Mesendoderm (in vitro differentiated cells): ENCODE measurements around the gene NCR3LG1.
A peak's percentile ranks its signal among the peaks of the same experiment; 100 is the strongest.

Experiments
- DNase-seq: peaks from one replicate; pipeline ENCODE4 v3.0.0; 2013
- H2AK5ac ChIP-seq: 2 replicates; pipeline ENCODE4 v1.6.1; 2013; ENCODE audit warnings: low read length, inconsistent platforms
- H2BK120ac ChIP-seq: 2 replicates; pipeline ENCODE4 v1.6.1; 2013; ENCODE audit warnings: low read depth, mild to moderate bottlenecking, low read length, moderate library complexity, mixed read lengths
- H2BK15ac ChIP-seq: replicated peaks from 2 replicates; pipeline ENCODE4 v1.6.1; 2013; ENCODE audit warnings: low read depth, mild to moderate bottlenecking, moderate library complexity
- H2BK5ac ChIP-seq: 2 replicates; pipeline ENCODE4 v1.6.1; 2013; ENCODE audit warnings: low read length, inconsistent platforms
- H3K18ac ChIP-seq: 2 replicates; pipeline ENCODE4 v1.6.1; 2013; ENCODE audit warnings: mild to moderate bottlenecking, low read length, mixed read lengths
- H3K23ac ChIP-seq: one replicate; pipeline ENCODE4 v1.6.1; 2013; ENCODE audit warnings: low read length
- H3K27ac ChIP-seq: 2 replicates; pipeline ENCODE4 v1.5.1; 2013; ENCODE audit warnings: low read depth, mild to moderate bottlenecking, inconsistent platforms, low read length, moderate library complexity
- H3K27me3 ChIP-seq: 2 replicates; pipeline ENCODE4 v1.6.1; 2013; ENCODE audit warnings: low read length, control low read depth, mild to moderate bottlenecking, inconsistent platforms; ENCODE audit not compliant: insufficient read depth, poor library complexity
- H3K36me3 ChIP-seq: 2 replicates; pipeline ENCODE4 v1.6.1; 2013; ENCODE audit warnings: low read length, inconsistent platforms; ENCODE audit not compliant: control insufficient read depth, insufficient read depth
- H3K4ac ChIP-seq: one replicate; pipeline ENCODE4 v1.6.1; 2013; ENCODE audit warnings: low read depth, mild to moderate bottlenecking, low read length, moderate library complexity
- H3K4me1 ChIP-seq: 2 replicates; pipeline ENCODE4 v1.6.1; 2013; ENCODE audit warnings: low read depth, low read length, inconsistent platforms; ENCODE audit not compliant: control insufficient read depth
- H3K4me2 ChIP-seq: 2 replicates; pipeline ENCODE4 v1.6.1; 2013; ENCODE audit warnings: low read length
- H3K4me3 ChIP-seq: 2 replicates; pipeline ENCODE4 v1.5.1; 2013; ENCODE audit warnings: mild to moderate bottlenecking, low read length
- H3K56ac ChIP-seq: one replicate; pipeline ENCODE4 v1.6.1; 2013; ENCODE audit warnings: low read length
- H3K79me1 ChIP-seq: 2 replicates; pipeline ENCODE4 v1.6.1; 2013; ENCODE audit warnings: low read length, inconsistent platforms
- H3K79me2 ChIP-seq: 2 replicates; pipeline ENCODE4 v1.6.1; 2013; ENCODE audit warnings: mild to moderate bottlenecking, low read length; ENCODE audit not compliant: control insufficient read depth, insufficient read depth
- H3K9ac ChIP-seq: 2 replicates; pipeline ENCODE4 v1.6.1; 2013; ENCODE audit warnings: low read length, inconsistent platforms
- H4K5ac ChIP-seq: one replicate; pipeline ENCODE4 v1.6.1; 2013; ENCODE audit warnings: low read length
- H4K8ac ChIP-seq: one replicate; pipeline ENCODE4 v1.6.1; 2013; ENCODE audit warnings: low read depth, mild to moderate bottlenecking, control low read depth, low read length, moderate library complexity
- WGBS: extraction: QIAGEN DNeasy Blood & Tissue Kit; methylation state at CpG from one replicate; pipeline ENCODE4 v1.1.7; 2013; ENCODE audit warnings: low lambda C conversion rate, missing lambda C conversion rate; ENCODE audit not compliant: insufficient coverage; ENCODE audit errors: extremely low coverage; 5-methylcytosine and 5-hydroxymethylcytosine counted together

The NCR3LG1 gene

DNA sequence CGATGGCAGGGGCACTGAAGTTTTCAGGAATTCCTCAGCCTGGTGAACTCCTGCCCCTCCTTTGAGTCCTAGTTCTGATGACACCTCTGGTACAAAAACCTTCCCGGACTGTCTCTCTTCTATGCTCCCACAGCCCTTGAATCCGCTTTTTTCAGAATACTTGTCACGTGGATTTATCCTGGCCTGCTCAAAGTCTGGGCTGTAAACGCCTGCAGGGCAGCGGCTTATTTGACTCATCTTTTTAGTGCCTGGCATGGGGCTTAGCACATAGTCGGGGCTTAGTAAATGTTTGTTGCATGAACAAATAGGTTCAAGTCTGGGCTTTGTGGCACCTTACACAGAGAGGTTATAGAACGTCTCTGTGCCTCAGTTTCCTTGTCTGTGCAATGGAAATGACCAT is 50.2 kb downstream of the NCR3LG1 start:
- no peak overlapping the region for H4K5ac ChIP-seq
- no peak overlapping the region for H3K4ac ChIP-seq
- no peak overlapping the region for H2BK120ac ChIP-seq
- H3K27me3 ChIP-seq, result no peaks in the 10 kb centered on the region
- H3K4me3 ChIP-seq, result no peak overlapping the region
- H2BK15ac ChIP-seq, result no peak overlapping the region
- no peak overlapping the region for H3K4me2 ChIP-seq
- no peaks in the 10 kb centered on the region for H3K4me1 ChIP-seq
- no peak overlapping the region for H3K23ac ChIP-seq
- H3K79me2 ChIP-seq, result no peaks in the 10 kb centered on the region
- no peak for DNase-seq
- H2BK5ac ChIP-seq, result no peak overlapping the region
- H4K8ac ChIP-seq, result no peak overlapping the region
- H3K9ac ChIP-seq, result no peak overlapping the region
- H3K27ac ChIP-seq, result no peak overlapping the region
- no peaks in the 10 kb centered on the region for H3K79me1 ChIP-seq
- no CpG with 5 or more reads among the region's 8 CpGs for WGBS
- H2AK5ac ChIP-seq, result no peak overlapping the region
- no peak overlapping the region for H3K56ac ChIP-seq
- H3K18ac ChIP-seq, result no peak overlapping the region
- H3K36me3 ChIP-seq, result no peaks in the 10 kb centered on the region

DNA sequence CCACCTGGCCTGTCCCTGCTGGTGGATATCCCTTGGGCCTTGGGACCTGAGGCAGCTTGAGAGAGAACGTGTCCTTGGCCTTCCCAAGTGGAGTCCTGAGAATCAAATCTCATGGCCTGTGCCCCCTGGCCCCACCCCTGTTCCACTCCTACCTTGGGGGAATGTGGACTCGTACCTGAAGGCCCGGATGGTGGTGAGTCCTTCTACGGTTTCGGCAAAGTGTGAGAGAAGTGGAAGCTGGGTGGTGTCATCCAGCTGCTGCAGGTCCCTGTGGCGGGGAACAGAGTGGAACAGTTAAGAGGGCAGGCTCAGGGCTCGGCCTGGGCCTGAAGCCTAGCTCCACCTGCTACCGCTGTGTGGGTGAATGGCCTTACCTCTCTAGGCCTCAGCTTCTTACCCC is 50.9 kb downstream of the NCR3LG1 start:
- Histone ChIP-seq H3K79me2 (no peaks in the 10 kb centered on the region), H3K4me3 (no peak overlapping the region), H2AK5ac (no peak overlapping the region), H4K5ac (no peak overlapping the region), H3K4me1 (no peaks in the 10 kb centered on the region), H3K4ac (no peak overlapping the region), H2BK120ac (no peak overlapping the region), H3K79me1 (no peaks in the 10 kb centered on the region), H2BK15ac (no peak overlapping the region), H3K18ac (no peak overlapping the region), H4K8ac (no peak overlapping the region), H3K4me2 (no peak overlapping the region), H2BK5ac (no peak overlapping the region), H3K9ac (no peak overlapping the region), H3K27ac (no peak overlapping the region), H3K56ac (no peak overlapping the region), H3K23ac (no peak overlapping the region), H3K27me3 (no peaks in the 10 kb centered on the region), H3K36me3 (no peaks in the 10 kb centered on the region)
- no CpG with 5 or more reads among the region's 8 CpGs for WGBS
- no peak for DNase-seq

DNA sequence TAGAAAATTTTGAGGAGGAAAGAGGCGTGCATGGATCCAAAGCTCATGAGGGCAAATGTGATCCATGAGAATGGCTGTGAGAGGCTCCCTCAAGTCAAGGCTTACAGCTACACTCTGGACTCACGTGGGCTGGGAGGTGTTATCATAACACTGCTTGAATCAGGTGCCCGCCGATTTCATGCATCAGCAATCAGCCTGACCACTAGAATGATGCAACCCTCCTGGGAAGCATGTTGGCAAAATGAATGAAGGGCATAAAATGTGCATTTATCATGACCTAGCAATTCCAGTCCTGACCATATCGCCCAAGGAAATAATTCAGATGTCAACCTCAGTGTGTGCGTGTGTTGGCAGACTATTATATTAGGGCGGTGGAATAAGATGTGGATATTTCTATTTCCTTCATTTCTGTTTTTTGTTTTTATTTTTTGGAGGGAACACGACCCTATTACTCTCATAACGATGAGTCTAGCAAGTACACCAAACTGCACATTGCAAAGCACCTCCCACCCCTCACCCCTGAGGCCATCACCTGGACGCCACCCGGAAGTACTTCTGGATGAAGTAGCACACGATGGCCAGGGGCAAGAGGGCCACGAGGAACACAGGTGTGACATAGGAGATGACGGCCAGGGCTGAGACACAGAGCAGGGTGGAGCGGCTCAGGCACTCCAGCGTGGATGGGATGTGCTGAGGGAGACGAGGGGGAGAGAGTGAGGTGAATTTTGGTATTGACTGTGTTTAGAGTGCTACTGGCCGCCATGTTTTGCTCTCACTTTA is 52.6 kb downstream of the NCR3LG1 start:
- H3K4me1 ChIP-seq, result no peaks in the 10 kb centered on the region
- no peak overlapping the region for H3K4ac ChIP-seq
- no peak overlapping the region for H2BK15ac ChIP-seq
- H4K8ac ChIP-seq, result no peak overlapping the region
- H3K79me1 ChIP-seq, result no peaks in the 10 kb centered on the region
- H3K4me3 ChIP-seq, result no peak overlapping the region
- H3K56ac ChIP-seq, result peak overlapping the region; percentile 15
- no peaks in the 10 kb centered on the region for H3K27me3 ChIP-seq
- WGBS, result no CpG with 5 or more reads among the region's 18 CpGs
- H3K23ac ChIP-seq, result no peak overlapping the region
- H3K27ac ChIP-seq, result no peak overlapping the region
- no peak overlapping the region for H2BK120ac ChIP-seq
- H3K36me3 ChIP-seq, result no peaks in the 10 kb centered on the region
- H3K79me2 ChIP-seq, result no peaks in the 10 kb centered on the region
- no peak overlapping the region for H3K4me2 ChIP-seq
- H2BK5ac ChIP-seq, result no peak overlapping the region
- H3K9ac ChIP-seq, result no peak overlapping the region
- no peak overlapping the region for H2AK5ac ChIP-seq
- H3K18ac ChIP-seq, result no peak overlapping the region
- no peak overlapping the region for H4K5ac ChIP-seq
- DNase-seq, result no peak

DNA sequence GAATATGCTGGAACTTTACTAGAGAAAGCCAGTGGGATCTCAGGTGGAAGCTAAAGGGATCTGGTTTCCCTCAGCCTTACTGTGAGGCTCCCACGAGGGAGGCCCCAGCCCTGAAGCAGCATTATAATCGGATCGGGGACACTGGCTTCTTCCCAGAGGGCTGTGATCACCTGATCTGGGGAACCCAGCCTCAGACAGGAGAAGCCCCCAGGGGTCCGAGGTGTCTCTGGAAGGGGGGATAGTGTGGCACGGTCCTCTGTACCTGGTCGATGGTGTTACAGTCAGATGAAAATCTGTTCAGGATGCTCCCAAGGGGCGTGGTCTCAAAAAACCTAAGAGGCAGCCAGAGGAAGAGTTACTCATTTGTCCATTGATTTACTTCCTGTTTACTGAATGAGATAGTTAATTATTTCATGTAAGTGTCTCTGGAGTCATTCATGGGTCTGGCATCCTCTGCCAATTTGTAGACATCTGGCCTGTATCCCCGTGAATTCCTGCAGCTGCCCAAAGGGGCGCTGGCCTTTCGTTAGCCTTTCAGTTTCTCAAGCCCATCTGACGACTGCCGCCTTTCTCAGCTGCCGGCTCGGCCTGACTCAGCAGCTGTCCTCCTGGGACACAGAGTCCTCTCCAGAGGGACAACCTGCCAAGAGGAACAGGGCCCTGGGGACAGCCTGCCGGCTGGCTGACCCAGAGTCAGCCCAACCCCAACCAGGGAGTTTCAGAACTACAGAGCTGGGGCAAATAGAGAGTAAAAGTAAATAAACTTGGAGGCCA is 53.8 kb downstream of the NCR3LG1 start:
- Histone ChIP-seq H2BK15ac (no peak overlapping the region), H3K4me3 (no peak overlapping the region), H2AK5ac (no peak overlapping the region), H3K4me1 (no peaks in the 10 kb centered on the region), H4K8ac (no peak overlapping the region), H3K79me2 (no peaks in the 10 kb centered on the region), H3K4me2 (no peak overlapping the region), H2BK5ac (no peak overlapping the region), H3K23ac (no peak overlapping the region), H3K9ac (no peak overlapping the region), H2BK120ac (no peak overlapping the region), H3K27ac (no peak overlapping the region), H4K5ac (no peak overlapping the region), H3K79me1 (no peaks in the 10 kb centered on the region), H3K56ac (peak overlapping the region; percentile 11), H3K4ac (no peak overlapping the region), H3K36me3 (no peaks in the 10 kb centered on the region), H3K18ac (no peak overlapping the region), H3K27me3 (no peaks in the 10 kb centered on the region)
- no CpG with 5 or more reads among the region's 15 CpGs for WGBS
- DNase-seq, result peak; percentile 58

DNA sequence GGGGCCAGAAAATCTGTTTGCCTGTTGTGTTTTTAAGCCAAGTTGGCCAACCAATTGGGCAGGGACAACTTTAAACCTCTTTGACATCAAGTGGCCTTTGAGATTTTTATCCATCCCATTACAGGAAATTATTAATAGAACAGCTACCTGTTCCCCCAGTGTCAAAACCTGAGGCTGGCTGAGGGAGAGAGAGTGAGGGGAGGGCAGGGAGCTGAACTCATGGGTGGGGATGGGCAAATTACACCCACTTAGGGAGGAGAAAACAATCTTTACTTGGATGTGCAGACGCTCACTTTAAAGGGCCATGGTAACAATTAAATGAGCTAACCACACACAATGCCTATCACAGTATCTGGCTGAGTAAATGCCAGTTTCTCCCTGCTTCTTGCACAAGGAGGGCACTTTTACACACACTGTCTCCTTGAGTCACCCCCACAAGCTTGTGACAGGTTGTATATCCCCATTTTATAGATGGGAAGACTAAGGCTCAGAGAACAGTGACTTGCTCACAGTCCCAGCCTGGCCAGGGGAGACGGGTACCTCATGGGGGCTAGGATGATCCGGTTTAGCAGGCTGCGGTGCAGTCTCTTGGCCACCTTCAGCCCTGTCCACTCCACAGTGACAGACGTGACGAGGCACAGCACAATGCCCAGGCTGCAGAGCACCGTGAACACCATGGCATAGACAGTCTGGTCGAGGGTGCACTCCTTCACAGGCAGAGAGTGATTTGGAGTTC is 54.6 kb downstream of the NCR3LG1 start:
- Histone ChIP-seq H2AK5ac (no peak overlapping the region), H3K9ac (no peak overlapping the region), H3K79me1 (no peaks in the 10 kb centered on the region), H2BK120ac (no peak overlapping the region), H3K36me3 (no peaks in the 10 kb centered on the region), H3K18ac (no peak overlapping the region), H3K56ac (no peak overlapping the region), H3K23ac (no peak overlapping the region), H3K27ac (no peak overlapping the region), H4K8ac (no peak overlapping the region), H2BK15ac (no peak overlapping the region), H3K4me2 (no peak overlapping the region), H3K27me3 (no peaks in the 10 kb centered on the region), H4K5ac (no peak overlapping the region), H2BK5ac (no peak overlapping the region), H3K4me1 (no peaks in the 10 kb centered on the region), H3K79me2 (no peaks in the 10 kb centered on the region), H3K4ac (no peak overlapping the region), H3K4me3 (no peak overlapping the region)
- no CpG with 5 or more reads among the region's 8 CpGs for WGBS
- no peak for DNase-seq
